HG03039 (cell line): Measurements from ENCODE around the gene ZNF224.
"Not testable (repeated sequence)": the region's sequence is repeated elsewhere in the genome, so short reads cannot be mapped to it uniquely, and the experiment has no call there.

Experiments used
- ATAC-seq: cut with Tn5 transposase; IDR thresholded peaks from one replicate; pipeline ENCODE4 v1.9.1; 2021; ENCODE audit warnings: mild to moderate bottlenecking, moderate library complexity; ENCODE audit not compliant: unreplicated experiment

Gene ZNF224

GRCh38 chr19:44121162-44121561 lies 27.0 kb downstream of the ZNF224 start:
- ATAC-seq, result not testable (repeated sequence)

DNA sequence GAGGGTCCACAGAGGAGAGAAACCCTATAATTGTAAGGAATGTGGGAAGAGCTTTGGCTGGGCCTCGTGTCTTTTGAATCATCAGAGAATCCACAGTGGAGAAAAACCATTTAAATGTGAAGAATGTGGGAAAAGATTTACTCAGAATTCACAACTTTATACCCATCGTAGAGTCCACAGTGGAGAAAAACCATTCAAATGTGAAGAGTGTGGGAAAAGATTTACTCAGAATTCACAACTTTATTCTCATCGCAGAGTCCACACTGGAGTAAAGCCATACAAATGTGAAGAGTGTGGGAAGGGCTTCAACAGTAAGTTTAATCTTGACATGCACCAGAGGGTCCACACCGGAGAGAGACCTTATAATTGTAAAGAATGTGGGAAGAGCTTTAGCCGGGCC lies 37.8 kb downstream of the ZNF224 start:
- no peak for ATAC-seq

GRCh38 chr19:44141191-44142058 lies 47.3 kb downstream of the ZNF224 start, which contains the start of gene ZNF234:
Gene ZNF234, plus strand, starts transcription at chr19:44141554. Its CDS starts 3,079 bp downstream, at chr19:44144633.
- no peak for ATAC-seq

DNA sequence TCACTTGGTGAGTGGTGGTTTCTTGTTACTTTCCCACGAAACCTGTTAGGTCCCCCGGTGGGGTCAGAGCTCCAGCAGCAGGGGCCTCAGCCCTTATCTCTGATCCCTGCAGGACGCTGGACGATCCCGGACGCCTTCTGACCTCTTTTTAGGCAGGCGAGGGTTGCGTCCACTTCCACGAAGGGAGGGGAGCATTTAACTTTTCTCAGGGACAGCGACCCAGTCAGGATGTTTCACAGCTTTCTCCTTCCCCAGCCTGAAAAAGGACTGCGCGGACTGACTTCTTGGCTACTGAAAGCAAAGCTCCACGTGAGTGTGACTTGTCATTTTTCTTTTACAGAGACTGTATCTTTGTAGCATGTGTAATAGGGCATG lies 47.9 kb downstream of the ZNF224 start:
- ATAC-seq, result no peak

DNA sequence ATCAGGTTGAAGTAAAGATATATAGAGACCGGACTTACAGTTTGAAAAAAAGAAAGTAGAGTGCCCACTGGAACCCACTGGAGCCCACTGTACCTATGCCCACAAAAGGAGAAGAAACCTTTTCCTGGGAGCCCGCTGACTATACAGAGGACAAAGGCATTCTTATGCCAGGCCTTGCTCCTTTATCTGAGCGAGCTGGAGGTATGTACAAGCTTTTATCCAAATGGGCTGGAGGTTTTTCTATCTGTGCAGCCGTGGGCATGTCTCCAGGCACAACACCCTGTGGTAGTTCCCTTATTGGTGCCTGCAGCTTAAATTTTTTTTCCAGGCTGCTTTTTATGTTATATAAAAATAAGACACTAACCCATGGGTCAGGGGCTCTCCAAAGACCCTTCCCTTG lies 55.6 kb downstream of the ZNF224 start:
- ATAC-seq, result no peak

GRCh38 chr19:44151491-44151890 lies 57.3 kb downstream of the ZNF224 start:
- ATAC-seq, result no peak

- no peak for ATAC-seq
Observed at GRCh38 chr19:44156475-44156874, 62.3 kb downstream of the ZNF224 start.
